Subcutaneous adipose tissue (tissue), 4 donors: Measurements from ENCODE around the gene WNT8B. TPM values are rescaled to one million over a fixed set of nuclear protein-coding genes. Genes with fewer than 3 reads are reported as not detected.

Experiments
- CTCF ChIP-seq: fragments of 450-650 bp; IDR thresholded peaks from one replicate; pipeline ENCODE4 v1.5.1; 2016; ENCODE audit warnings: low read depth, mild to moderate bottlenecking, control low read depth, antibody characterized with exemption, moderate library complexity
- total RNA-seq, 4 donors: library from RNA; depleted of rRNA; stranded (reverse); fragments of >200 nt; gene quantifications; one replicate each; pipeline ENCODE4 v1.1.0, GENCODE V29; 2016

The WNT8B gene
- total RNA-seq: not detected

GRCh38 chr10:100462709-100463108 is at the start of gene WNT8B:
Gene WNT8B, plus strand, starts transcription at chr10:100463009. Its CDS starts 160 bp downstream, at chr10:100463169.
- TF ChIP-seq CTCF: no peak

- TF ChIP-seq CTCF: no peak
These were observed 49.6 kb upstream of the WNT8B start for GRCh38 chr10:100413173-100413572.

GRCh38 chr10:100419911-100420449 is 42.8 kb upstream of the WNT8B start:
- TF ChIP-seq CTCF: no peak

GRCh38 chr10:100427374-100427773 is 35.4 kb upstream of the WNT8B start:
- TF ChIP-seq CTCF: no peak

- no peak for TF ChIP-seq CTCF
These were observed 29.3 kb upstream of the WNT8B start for GRCh38 chr10:100433253-100434240.

GRCh38 chr10:100436255-100436654 is 26.6 kb upstream of the WNT8B start:
- TF ChIP-seq CTCF: no peak

- no peak for TF ChIP-seq CTCF
These were observed 24.0 kb upstream of the WNT8B start for GRCh38 chr10:100438674-100439315.
